GM18909 (cell line): ENCODE data around the gene OLFM1.

Source experiments
- ATAC-seq: cut with Tn5 transposase; IDR thresholded peaks from one replicate; pipeline ENCODE4 v1.9.1; 2021; ENCODE audit warnings: mild to moderate bottlenecking; ENCODE audit not compliant: unreplicated experiment, poor library complexity

Gene OLFM1

DNA sequence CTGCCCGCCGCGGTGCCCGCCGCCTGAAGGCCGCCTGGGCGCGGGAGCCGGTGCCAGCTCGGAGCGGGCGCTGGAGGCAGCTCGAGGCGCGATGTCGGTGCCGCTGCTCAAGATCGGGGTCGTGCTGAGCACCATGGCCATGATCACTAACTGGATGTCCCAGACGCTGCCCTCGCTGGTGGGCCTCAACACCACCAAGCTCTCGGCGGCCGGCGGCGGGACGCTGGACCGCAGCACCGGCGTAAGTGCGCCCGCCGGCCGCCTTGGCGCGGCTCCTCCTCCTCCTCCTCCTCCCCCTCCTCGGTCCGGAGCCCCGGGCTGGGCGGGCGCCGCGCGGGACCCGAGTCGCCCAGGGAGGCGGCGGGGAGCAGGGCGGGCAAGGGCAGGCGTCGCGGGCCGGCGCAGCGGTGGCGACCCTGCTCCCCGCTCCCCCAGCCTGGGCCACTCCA, 455 bp downstream of the OLFM1 start:
- ATAC-seq: no peak

DNA sequence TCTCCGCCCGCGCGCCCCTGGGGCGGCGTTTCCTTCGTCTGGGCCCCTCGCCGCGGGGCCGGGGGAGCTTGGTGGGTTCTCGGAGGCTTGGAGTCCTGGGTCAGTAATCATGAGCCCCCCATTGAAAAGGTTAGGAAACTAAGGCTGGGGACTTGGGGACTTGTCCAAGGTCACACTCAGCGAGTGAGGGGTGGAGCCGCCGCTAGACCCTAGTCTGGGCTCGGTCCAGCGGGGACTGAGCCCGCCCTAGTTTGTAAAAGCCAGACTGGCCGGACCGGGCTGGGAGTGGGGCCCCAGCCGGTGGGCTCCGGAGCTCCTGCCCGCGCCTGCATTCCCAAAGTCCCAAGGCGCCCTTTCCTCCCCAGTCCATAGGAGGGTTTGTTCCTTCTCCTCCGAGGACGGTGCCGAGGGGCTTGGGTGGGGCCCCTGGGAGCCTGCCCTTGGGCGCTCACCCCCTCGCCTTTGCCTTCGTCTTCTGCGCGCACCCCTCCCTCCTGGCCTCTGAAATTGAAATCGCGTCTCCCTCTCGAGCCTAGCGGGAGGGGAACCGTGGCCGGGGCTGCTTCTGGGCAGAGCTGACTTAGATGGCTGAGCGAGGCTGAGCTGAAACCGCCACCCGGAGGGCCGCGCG, 995 bp downstream of the OLFM1 start:
- no peak for ATAC-seq

DNA sequence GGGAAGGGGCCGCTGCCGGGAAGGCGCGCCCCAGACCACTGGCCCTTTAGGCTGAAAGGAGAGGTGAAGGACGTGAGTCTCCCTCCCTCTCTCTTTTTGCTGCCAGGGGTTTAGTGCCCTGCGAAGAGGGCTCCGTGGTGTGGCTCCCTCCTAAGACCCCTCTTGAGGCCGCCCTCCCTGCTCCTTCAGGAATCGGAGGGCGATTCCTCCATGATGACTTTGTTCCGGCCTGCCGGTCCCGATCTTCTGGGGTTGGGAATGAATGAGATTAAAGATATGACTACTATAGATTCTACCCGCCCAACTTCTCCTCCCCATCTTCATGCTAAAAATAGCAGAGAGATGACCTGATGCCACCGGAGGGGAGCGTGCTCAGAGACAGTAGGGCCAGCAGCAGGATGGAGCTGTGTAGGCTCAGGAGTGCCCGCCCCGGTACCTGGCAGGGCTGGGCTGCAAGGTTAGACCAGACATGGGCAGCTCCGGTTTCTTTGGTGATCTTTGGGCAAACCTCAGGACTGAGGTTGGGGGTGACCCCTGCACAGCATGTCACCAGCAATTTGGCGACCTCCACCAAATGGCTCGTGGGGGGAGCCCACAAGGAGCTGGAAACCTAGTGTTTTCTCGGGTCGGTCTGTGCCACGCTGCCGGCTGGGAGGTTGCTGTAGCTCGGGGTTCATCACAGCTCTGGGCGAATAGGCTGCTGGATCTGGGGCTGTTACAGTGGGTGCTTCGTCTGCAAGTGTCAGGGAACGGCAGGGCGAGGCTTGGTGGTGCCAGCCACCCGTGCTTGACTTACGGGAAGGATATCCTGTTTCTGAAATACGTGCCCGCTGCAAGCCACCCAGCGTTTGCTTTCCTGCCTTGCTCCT, 1.7 kb downstream of the OLFM1 start:
- ATAC-seq: no peak

DNA sequence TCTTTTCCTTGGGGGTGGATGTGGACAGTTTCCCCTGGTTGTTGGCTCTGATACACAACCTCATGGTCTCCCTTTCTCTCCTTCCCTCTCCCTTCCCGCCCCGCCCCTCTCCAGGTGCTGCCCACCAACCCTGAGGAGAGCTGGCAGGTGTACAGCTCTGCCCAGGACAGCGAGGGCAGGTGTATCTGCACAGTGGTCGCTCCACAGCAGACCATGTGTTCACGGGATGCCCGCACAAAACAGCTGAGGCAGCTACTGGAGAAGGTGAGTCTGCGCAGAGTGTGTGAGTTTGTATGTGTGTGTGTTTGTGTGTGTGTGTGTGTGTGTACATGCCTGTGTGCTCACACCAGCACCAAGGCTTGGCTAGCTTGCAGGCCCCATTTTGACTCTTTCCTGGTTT, 2.6 kb downstream of the OLFM1 start:
- ATAC-seq: no peak

DNA sequence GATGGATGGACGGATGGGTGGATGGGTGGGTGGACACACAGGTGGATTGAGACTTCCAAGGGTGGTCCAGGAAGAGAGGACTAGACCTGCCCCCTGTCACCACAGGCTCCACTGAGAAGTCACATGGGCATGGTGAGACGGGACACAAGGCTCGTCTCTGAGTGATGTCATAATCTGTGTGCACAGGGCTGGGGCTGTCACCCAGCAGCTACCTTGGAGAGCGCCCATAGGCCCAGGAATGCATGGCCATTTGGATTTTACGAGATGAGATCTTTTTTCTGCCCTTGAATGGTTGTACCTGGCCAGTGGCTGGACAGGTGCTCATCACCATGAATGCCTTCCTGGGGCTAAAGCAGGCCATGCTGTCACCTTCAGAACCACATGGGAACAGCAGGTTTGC, 3.1 kb downstream of the OLFM1 start:
- no peak for ATAC-seq

DNA sequence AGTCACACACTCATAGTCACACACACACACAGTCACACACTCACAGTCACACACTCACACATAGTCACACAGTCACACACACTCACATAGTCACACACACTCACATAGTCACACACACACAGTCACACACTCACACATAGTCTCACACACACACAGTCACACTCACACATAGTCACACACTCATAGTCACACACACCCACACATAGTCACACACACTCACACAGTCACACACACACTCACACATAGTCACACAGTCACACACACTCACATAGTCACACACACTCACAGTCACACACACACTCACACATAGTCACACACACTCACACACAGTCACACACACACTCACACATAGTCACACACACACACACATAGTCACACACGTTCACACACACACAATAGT, 4.1 kb downstream of the OLFM1 start:
- no peak for ATAC-seq

DNA sequence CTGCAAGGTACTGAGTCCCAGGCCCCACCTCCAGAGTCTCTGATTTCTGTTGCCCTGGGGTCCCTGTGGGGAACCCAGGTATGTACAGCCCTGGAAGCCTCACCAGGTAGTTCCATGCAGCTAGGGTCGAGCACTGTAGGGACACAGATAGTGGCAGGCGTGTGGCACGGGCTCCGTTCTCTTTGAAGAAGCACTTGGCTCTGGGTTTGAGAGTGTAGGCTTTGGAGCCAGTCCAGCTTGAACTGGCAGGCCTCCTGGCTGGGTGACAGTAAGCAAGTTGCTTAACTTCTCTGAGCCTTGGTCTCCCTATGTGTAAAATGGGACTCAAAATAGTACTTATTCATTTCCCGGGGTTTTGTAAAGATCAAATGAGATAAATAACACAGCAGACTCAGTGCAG, 5.6 kb downstream of the OLFM1 start:
- no peak for ATAC-seq

DNA sequence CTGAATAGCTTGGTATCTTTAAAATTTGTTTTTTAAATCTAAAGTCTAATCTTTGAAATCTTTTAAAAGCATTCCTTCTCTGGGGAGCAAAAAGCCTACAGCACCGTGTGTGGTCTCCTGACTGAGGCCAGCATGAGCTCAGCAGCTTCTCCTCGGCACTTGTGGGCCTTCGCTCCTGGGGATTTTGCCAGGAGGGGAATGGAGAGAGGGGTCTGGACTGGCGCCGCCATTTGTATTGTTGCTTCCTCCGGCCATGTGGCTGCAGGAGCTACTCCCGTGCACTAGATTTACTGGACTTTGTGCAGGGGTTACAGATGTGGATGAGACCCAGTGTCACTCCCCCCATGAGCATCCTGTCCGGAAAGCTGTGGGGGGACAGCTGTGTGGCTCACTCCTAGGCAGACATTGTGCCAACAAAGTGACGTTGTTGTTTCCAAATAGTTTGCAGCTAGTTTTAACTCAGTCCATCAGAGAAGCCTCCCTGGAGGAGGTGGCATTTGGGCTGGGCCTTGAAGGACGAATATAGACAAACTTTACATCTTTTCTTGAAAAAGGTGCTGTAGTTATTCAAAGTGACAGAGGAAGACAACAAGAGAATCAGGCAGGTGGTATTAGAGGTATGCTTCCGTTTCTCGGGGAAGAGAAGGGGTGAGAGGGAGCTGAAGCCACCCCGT, 6.6 kb downstream of the OLFM1 start:
- ATAC-seq: no peak

DNA sequence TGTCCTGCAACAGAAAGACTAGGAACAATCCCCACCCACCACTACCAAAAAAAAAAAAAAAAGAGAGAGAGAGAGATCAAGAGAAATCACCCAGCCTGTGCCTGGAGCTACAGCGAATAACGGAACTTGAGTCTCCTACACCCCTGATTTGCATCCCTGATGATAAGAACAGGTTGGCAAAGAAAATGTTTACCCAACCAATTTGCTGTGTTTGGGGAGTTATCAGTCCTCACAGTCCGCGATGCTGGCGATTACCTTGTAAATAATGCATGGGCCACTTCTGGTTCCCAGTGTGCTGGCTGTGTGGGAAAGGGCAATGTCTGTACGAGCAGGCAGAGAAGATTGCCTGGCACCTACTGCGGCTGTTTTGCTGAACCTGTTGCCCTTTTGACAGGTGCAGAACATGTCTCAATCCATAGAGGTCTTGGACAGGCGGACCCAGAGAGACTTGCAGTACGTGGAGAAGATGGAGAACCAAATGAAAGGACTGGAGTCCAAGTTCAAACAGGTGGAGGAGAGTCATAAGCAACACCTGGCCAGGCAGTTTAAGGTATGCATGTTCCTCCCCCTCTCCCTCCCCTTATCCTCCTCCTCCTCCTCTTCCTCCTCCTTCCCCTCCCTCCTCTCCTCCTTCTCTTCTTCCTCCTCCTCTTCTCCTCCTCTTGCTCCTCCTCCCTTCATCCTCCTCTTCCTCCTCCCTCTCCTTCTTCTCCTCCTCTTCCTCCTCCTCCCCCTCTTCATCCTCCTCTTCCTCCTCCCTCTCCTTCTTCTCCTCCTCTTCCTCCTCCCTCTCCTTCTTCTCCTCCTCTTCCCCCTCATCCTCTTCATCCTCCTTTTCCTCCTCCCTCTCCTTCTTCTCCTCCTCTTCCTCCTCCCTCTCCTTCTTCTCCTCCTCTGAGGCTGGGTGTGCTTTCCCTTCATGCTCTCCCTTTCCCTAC, 8.3 kb downstream of the OLFM1 start:
- no peak for ATAC-seq

DNA sequence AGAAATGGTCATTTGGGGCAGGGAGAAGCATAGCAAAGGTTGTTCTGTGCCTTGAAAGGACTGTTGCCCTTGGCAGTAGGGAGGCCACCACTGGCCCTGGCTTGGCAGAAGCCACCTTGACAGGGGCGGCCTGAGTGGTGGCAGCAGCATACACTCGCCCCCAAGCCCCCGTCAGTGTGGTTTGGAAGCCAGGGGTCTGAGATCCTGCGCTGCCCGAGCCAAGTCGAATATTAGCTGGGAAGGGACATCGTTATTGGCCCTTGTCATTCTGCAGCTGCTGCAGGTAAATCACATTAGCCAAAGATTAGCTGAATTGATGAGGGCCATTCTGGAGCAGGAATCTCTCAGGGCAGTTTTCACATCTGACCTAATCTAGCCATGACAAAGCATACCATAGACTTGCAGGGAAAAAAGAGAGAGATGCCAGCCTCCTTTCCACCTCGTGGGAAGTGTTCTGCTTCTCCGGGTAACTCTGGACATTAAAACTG, 9.0 kb downstream of the OLFM1 start:
- no peak for ATAC-seq

DNA sequence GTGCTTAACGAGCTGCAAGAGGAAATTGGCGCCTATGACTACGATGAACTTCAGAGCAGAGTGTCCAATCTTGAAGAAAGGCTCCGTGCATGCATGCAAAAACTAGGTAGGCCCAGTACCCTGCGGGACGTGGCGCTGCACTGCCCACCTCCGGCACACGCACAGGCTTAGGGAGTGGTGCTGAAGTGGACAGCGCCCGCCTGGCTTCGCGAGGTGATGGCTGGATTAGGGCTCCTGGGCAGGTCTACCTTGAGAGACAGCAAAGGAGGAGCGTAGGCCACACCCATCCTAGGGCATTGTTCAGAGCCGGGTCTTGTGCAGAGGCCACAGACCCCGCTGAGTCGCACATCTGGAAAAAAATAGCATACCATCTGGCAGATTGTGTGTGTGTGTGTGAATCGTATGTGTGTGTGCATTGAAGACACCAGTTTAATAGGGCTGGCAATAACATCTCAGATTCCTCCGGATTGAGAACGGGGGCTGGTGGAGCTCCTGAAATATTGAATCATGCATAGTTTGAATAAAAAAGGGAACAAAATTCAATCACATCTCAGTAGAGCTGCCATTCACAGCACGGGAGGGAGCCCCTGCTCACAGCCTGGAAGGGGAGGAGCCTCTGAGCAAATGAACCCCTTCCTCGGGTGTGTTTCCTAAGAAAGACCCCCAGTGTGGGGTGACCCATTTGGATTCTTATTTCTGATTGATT, 11.1 kb downstream of the OLFM1 start:
- ATAC-seq: no peak

DNA sequence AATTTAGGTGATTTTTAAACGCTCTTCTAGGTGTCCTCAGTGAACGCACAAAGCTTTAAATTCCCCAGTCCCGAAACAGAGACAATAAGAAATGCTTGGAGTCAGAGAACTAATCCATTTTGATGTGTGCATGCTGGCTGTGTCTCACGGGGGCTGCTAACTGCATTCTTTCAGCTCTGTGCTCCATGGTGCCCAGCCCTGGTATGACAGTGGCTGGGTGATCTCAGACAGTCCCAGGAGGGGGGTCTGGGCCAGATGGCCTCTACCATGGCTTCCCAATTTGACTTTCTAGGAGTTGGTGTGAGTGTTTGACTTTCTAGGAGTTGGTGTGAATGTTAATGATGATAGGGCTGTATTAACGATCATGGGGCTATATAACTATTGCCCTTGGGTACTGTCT, 12.1 kb downstream of the OLFM1 start:
- no peak for ATAC-seq

DNA sequence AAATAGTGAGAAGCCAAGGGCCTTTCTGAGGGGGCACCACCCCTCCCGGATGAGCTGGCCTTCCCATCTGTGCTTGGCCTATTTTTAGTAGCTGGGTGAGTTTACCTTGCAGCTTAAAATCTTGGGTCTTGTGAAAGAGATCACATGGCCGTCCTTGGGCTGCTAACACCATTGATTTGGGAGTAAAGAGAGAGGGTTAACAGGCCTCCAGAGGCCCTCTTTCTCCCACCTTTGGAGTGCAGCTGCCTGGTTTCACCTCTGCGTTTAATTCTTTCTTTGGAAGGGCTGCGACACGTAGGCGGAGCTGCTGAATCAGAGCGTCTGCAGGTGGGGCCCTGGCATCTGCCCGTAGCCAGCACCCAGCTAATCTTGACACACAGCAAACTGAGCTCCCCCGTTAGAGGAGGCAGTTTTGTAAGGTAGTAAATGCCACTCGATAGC, 12.8 kb downstream of the OLFM1 start:
- ATAC-seq: no peak

DNA sequence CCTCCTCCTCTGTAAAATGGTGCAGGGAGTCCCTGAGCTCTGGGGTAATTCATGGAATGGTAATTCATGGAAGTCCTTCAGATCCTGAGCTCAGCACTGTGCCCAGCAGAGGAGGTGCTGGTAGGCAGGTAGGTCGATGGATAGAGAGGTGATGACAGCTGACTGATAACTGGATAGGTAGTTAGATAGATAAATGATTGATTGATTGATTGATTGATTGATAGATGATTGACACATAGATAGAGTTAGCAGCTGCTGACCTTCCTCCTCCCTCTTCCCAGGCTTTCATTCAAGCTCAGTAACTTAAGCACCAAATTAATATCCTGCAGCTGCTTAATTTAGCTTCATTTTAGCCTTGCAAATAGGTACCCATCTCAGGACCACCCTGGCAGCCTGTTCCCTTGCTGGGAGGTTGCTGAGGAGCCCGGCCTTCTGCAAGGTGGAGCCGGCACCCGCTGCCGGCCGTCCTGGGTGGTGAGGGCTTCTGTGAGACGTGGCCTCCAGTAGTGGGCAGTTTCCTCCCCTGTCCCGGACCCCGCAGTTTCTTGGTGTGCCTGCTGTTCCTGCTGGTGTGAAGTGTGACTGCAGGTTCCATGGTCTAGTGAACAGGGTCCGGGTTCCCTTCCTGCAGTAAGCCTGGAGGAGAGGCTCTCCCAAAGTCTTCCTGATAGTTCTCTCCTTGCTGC, 13.4 kb downstream of the OLFM1 start:
- no peak for ATAC-seq

DNA sequence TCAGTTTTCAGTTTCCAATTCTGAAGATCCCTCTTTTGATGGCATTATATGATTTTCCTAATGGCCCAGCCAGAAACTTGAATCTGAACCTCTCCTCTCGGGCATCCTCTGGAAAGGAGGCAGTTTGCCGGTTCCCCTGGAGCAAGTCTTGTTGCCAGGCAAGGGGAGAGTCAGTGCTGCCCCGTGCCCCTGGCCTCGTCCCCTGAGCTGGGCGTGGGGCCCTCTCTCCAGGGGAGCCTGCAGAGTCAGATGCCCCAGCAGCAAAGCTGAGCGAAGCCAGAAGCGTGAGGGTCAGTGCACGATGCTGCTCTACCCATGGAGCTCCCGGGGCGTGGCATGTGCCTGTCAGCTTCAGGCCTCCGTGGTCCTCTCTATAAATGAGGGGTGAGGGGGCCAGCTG, 14.0 kb downstream of the OLFM1 start:
- ATAC-seq: no peak

DNA sequence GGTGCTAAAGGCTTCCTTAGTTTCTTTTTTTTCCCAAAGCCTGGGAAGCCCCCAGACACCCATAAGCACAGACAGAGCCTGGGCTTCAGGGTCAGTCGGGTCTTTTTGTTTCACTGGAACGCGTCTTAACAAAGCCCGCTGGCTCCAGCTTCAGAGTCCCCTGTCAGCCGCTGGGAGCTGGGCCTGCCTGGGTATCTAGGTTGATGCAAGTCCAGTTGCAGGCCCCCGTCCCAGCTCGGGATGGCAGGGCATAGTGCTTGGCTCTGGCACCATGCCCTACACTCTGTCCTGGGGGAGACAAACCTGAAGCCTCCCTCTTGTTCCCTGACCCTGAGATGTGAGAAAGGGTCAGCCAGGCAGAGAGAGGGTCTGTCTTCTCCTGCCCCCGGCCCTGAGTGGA, 14.5 kb downstream of the OLFM1 start:
- ATAC-seq: no peak

DNA sequence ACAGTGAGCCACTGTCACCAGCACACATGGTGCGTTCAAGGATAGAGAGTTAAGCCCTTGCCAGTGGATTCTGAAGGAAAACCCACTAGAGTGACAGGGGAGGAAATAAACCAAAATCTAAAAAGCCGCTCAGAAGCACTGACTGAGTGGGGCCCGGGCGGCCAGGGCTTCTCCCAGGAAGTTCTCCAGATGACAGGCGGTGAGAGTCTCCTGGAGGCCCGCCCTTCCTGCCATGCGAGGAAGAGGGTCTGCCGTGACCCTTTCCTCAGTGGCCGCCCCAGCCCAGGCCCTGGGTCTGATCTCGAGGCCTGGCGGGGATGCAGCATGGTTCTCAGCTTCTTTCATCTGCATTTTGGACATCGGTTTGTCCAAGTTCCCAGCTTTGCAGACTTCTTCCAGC, 14.9 kb downstream of the OLFM1 start:
- no peak for ATAC-seq

DNA sequence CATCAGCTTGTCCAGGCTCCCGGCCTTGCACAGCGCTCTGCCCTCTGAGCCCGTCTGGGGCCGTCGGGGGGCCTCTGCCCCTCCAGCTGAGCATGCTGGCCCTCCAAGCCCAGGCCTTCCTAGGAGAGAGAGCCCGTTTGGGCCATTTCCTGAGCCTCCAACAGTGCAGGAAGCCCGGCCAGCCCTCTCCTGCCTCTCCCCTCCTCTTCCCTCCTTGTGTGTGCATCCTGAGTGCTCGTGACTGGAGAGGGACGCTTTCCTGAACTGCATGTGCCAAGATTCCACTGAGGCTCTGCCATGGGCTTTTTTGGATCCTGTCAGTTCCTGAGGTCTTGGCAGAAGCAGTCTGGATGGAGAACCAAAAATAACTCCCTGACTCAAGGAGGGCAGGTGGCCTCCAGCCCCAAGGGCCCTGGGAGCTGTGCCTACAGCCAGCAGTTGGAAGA, 15.6 kb downstream of the OLFM1 start:
- ATAC-seq: no peak
